ENCODE results near the gene TAX1BP1.
"Not testable (repeated sequence)": the region's sequence is repeated elsewhere in the genome, so short reads cannot be mapped to it uniquely, and the experiment has no call there.

The TAX1BP1 gene

DNA sequence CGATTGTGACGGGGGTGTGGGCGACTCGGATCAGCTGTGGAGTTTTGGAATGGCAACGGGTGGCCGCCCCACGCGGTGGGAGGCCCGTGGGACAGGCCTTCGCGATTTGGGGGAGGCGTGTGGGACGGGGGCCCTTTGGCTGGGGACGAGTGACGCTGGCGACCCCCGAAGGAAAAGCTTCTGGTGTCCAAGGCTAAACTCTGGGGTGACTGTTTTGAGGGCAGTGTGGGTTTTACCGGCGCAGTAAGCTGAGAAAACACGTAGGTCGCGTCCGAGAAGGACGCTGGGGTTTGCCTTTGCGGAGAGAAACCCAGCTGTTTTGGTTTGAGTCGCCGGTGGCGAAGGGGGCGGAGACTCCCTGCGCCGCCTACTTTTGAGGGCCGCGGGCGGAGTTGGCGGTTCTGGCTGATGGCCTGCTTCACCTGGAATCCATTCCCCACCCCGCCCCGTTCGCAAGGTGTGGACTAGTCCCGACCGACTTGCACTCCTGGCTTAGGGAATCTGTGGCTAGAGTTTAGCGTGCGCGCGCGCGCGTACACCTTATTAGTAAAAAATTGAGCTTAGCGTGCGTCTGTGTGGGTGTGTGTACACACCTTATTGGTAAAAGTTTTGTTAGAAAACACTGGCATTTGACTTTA lies 606 bp downstream of the TAX1BP1 start:
- DNase-seq, result peak; percentile 80 to 89

GRCh38 chr7:27742091-27742710 lies 2.2 kb downstream of the TAX1BP1 start:
- not testable (repeated sequence) for DNase-seq

DNA sequence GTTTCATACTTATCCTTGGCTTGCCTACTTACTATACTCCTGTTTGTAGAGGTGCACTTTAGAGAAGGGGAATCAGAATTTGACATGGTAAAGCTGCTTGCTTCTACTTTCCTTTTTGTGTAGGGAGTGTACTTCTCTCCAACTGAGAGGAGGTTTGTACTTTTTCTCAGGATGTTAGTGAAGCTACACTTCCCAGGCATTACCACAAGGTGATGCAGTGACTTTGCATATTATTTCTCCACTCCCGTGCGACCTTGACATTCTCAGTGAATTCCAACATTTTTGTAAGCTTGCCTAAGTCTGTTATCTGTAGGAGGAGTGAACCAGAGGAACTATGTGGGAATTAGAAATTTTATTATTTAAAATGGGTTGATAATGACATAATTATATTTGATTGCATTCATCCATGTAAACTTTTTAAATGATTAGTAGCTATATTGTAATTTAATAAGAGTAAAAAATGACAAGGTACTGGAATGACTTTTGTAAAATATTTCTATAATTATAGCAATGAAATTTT lies 5.2 kb downstream of the TAX1BP1 start:
- peak in 1 of 2 donors; percentile 18 for DNase-seq

GRCh38 chr7:27746486-27746885 lies 6.5 kb downstream of the TAX1BP1 start:
- no peak for DNase-seq

DNA sequence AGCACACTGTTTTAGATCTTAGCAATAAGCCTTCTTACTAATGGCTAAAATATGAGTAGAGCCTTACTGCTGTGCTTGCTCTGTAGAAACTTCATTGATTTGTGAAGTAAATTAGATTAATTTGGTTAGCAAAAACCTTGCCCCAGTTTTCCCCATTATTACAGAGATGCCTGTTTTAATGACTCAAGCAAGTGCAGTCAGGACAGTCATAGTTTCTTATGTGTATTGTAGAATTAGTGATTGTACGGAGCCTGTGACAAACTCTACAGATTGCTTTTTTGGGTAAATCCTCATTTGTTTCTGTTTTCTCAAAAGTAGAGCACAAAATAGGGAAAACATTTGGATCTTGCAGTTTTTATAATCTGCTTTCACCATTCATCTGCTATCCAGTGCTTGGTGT lies 7.0 kb downstream of the TAX1BP1 start:
- no peak for DNase-seq

- DNase-seq, result no peak
Measured at GRCh38 chr7:27747589-27748368, 7.8 kb downstream of the TAX1BP1 start.

GRCh38 chr7:27750316-27750715 lies 10.4 kb downstream of the TAX1BP1 start:
- DNase-seq, result no peak

DNA sequence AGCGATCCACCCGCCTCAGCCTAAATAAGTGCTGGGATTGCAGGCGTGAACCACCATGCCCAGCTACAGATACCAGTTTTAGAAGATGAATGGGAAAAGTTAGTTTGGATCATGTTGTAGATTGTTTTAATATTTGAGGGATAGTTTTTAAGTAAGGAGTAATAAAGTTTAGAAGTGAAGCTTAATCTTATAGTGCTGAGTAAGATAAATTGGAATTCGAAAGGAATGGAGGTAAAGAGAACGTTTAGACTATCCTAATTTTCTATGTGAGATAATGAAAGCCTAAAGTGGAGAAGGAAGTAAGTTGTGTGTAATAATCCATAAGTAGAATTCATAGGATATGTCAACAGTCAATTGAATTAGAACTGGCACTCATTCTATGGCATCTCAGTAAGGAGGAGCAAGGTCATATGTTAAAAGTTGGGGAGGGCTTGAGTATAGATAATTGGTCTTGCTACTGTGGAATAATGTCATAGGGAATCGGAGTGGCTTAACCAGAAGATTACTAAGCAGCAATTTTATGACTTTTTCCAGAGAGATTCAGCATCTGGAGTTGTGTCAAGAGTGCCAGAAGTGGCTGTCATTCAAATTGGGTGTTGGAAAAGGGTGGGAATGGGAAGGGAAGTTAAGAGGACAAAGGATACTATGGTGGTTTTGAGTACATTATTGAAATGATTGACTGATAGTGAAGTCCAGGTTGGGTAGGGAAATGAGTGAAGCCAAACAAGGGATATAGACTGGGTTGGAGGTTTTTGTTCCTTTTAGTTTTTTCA lies 12.1 kb downstream of the TAX1BP1 start:
- DNase-seq, result no peak

DNA sequence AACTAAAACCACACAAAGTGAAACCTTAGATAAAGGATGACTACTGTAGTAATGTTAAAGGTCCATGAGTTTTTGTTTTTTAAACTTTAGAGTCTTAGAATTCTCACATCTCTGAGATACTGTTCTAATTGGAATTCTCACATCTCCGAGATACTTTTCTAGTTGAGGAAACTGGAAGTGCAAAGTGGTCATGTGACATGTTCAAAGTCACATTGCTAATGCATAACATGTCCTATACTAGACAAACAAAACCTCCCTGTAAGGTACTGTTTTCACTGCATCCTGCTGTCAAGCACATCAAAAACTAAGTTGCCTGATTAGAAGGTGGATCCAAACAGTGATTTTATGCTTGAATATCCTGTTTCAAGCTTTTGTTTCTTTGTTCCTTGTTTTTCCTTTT lies 13.9 kb downstream of the TAX1BP1 start:
- DNase-seq, result no peak

DNA sequence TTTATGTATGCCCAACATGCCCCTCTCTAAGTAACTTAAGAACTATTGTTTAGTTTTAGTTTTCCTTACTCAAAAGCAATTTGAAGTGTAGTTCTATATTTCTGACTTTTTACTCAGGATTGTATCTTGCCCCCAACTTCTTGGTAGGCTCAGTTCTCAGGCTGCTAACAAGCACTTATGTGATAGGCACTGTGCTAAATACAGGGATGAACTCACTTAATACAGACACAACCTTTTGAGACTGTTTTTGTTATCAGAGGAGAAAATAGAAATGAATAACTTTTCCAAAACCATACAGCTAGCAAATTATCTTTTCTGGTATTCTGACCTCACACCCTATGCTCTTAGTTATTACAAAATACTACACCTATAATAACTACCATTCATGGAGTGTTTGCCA lies 16.3 kb downstream of the TAX1BP1 start:
- no peak for DNase-seq

DNA sequence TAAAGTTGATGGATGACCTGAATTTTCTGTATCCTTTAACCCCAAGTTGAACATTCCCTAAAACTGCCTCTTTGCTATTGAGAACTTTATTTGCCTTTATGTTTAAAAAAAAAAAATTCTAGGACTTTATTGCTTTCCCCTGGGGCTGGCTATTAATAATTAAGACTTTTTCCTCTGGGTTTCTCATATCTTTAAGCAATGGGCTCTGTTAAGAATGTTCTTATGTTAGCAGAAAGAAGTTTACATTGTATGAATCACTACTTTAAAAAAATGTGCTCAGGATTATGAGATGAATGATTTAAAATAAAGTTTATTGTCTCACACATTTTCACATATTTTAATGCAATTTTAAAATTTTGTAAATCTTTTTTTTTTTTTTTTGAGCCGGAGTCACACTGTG lies 19.5 kb downstream of the TAX1BP1 start:
- DNase-seq, result no peak

- DNase-seq, result no peak
Measured at GRCh38 chr7:27762062-27762461, 22.1 kb downstream of the TAX1BP1 start.

- no peak for DNase-seq
Measured at GRCh38 chr7:27763983-27764508, 24.1 kb downstream of the TAX1BP1 start.

DNA sequence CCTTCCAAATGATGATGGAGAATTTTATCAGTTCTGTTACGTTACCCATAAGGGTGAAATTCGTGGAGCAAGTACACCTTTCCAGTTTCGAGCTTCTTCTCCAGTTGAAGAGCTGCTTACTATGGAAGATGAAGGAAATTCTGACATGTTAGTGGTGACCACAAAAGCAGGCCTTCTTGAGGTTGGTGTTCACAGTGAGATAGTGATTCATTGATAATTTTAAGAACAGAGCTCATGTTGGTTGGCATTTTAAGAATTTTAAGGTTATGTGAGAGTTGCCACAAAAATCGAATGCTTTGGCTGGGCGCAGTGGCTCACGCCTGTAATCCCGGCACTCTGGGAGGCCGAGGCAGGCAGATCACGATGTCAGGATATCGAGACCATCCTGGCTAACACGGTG lies 25.9 kb downstream of the TAX1BP1 start:
- no peak for DNase-seq

DNA sequence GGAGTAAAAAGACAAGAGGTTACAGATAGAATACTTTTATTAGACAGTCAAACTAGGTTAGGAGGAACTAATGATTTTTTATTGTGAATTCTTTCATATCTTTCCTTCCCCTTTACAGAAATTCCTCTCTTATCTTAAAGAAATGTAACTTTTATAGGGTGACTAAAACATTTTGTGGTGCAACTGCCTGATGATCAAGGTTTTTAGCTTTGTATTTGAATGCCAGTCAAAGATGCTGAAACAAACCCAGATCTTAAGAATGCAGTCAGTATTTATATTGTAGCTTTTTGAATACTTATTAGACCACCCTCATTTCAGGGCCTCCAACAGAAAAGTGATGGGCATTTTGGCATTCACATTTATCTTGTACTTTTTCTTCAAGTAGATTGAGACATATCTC lies 27.4 kb downstream of the TAX1BP1 start:
- DNase-seq, result no peak

DNA sequence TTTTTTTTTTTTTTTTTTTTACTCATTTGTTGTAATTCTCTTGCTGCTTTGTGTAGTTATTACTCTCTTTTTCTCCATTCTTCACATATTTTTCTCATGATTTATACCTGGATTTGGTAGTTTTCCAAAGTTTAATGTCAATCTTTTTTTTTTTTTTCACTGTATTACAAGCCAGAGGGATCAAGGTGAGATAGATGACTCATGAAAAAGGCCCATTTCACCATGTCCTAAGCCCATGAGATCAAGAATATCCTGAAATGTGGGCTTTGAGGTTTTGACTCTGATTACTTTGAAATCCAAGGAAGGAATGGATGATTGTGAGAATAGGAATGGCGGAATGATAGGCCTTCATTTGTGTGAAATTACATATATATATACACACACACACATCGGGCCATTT lies 31.1 kb downstream of the TAX1BP1 start:
- DNase-seq, result no peak

GRCh38 chr7:27774717-27775328 lies 34.9 kb downstream of the TAX1BP1 start:
- DNase-seq, result peak in 1 of 2 donors; percentile 20

DNA sequence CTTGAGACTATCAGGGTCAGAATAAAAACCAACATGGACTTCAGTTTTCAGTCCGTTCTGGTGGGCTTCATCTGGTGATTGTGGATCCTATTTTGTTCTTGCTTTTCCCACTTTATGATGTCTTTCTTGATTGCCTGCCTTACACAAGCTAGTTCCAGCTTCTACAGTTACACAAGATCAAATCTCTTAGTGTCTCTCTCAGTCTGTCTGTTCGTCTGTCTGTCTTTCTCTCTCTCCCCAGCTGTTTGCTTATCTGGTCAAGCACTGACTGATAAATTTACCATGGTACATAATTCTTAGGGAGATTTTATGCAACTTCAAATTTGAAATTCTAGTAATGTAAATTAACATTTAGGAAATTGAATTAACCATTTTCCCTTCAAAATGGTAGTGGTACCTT lies 35.8 kb downstream of the TAX1BP1 start:
- no peak for DNase-seq

DNA sequence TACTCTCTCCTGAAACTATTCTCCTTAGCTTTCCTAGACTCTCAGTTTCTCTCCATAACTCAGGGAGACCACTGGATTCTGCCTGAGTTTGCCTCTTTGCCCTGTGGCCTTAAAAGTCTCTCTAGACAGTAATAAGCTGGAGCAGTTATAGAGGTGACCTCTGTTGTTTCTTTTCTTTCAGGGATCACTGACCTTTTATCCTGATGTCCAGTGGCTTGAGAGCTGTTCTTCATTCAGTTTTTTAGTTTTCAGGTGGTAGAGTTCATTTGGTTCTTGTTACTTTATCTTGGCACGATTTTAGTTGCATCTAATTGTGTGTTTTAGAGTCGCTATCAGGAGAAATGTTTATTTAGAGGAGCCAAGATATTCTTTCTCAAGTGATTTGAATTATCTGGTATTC lies 37.7 kb downstream of the TAX1BP1 start:
- DNase-seq, result no peak

- DNase-seq, result no peak
Measured at GRCh38 chr7:27779873-27780272, 39.9 kb downstream of the TAX1BP1 start.

- no peak for DNase-seq
Measured at GRCh38 chr7:27781188-27781587, 41.2 kb downstream of the TAX1BP1 start.

- no peak for DNase-seq
Measured at GRCh38 chr7:27782849-27783248, 42.9 kb downstream of the TAX1BP1 start.
